Activated naive CD4-positive, alpha-beta T cell treated with anti-CD3 and anti-CD28 coated beads, Interleukin-2, amount 10 ng/mL, durations not matched to agents 7 days and 5 days (primary cell): Measurements from ENCODE around the gene KBTBD12.

Experiments
- CTCF ChIA-PET: fragments of 350-600 bp; sonication (Branson Sonifier 250); formaldehyde crosslinking; loops from one replicate; lab custom pipeline; 2021; ENCODE audit warnings: antibody characterized with exemption; lab: Charles Lee
- DNase-seq: peaks from one replicate; pipeline ENCODE4 v3.0.0-alpha.2; 2020
- H3K27ac Mint-ChIP-seq: one replicate; pipeline ENCODE4 v1.8.0; 2021; ENCODE audit warnings: mild to moderate bottlenecking, moderate library complexity, mixed read lengths
- H3K27me3 Mint-ChIP-seq: one replicate; pipeline ENCODE4 v1.8.0; 2021; ENCODE audit warnings: mild to moderate bottlenecking, mixed read lengths
- H3K36me3 Mint-ChIP-seq: one replicate; pipeline ENCODE4 v1.8.0; 2021; ENCODE audit warnings: mixed read lengths
- H3K4me1 Mint-ChIP-seq: one replicate; pipeline ENCODE4 v1.8.0; 2021; ENCODE audit warnings: mixed read lengths
- H3K4me3 Mint-ChIP-seq: one replicate; pipeline ENCODE4 v1.8.0; 2021; ENCODE audit warnings: mild to moderate bottlenecking, moderate library complexity, mixed read lengths
- H3K9me3 Mint-ChIP-seq: one replicate; pipeline ENCODE4 v1.8.0; 2021; ENCODE audit warnings: mixed read lengths

Gene KBTBD12

DNA sequence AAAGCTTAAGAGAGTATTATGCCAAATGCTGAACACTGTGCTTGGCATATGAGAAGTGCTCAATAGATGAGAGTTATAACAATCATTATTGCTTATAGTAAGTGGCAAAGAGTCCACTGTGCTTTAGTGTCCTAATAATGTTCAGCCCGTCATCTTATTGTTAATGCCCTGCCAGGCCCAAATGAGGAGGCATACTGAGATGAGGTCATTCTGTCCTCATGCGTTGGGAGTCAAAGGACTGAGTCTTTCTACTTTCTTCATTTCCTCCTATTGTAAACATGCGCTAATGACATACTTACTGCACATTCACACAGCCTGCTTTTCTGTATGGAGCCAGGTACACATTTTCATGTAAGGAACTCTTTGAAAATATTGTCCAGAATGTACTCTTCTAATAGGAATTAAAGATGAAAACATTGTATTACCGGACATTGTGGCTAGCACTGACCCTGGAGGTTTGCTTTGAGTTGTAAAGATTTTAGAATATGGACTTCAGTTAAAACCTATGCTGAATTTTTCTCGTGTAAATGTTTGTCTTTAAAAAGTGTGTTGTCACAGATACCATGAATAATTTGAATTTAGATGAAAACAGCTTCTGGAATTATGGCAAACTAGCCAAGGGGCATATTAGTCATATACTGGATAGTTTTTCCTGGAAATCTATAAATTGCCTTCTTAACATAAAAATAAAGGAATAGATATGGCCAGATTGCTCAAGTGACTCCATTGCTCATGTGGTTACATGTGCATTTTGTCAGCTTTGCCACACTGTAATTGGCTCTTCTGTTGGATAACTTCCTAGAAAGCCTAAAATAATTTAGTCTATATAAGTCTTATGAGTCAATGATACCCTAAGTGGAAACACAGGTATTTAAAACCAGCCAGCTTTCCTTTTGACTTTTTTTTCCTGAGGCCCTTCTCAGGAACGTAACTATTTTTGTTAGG is 38.3 kb downstream of the KBTBD12 start:
- no peaks in the 10 kb centered on the region for H3K36me3 Mint-ChIP-seq
- H3K4me1 Mint-ChIP-seq = no peaks in the 10 kb centered on the region
- H3K27me3 Mint-ChIP-seq = peaks cover 16% of the 10 kb centered on the region
- no peaks in the 10 kb centered on the region for H3K9me3 Mint-ChIP-seq
- no peak overlapping the region for H3K27ac Mint-ChIP-seq
- CTCF ChIA-PET = no interaction called here
- no peak for DNase-seq
- H3K4me3 Mint-ChIP-seq = no peak overlapping the region

DNA sequence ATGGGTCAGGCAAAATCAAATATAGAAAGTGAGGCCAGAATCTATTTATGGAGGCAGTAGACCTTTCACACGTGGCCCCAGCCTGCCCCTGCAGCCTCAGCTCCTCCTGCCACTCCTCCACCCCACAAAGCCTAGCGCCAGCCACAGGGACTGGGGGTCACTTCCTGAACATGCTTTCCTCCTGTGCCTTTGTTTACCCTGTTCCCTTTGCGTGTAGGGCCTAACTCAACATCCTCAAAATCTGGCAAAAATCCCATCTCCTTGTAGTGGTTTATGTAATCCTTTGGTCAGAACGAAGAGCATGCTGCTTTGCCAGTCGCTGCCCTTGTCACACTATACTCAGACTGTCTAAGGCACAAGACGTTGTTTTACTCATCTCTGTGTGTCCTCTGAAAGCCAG is 39.6 kb downstream of the KBTBD12 start:
- H3K27ac Mint-ChIP-seq = no peak overlapping the region
- no peak overlapping the region for H3K4me3 Mint-ChIP-seq
- peaks cover 13% of the 10 kb centered on the region for H3K27me3 Mint-ChIP-seq
- DNase-seq = no peak
- no peaks in the 10 kb centered on the region for H3K36me3 Mint-ChIP-seq
- no peaks in the 10 kb centered on the region for H3K9me3 Mint-ChIP-seq
- CTCF ChIA-PET = no interaction called here
- no peaks in the 10 kb centered on the region for H3K4me1 Mint-ChIP-seq

DNA sequence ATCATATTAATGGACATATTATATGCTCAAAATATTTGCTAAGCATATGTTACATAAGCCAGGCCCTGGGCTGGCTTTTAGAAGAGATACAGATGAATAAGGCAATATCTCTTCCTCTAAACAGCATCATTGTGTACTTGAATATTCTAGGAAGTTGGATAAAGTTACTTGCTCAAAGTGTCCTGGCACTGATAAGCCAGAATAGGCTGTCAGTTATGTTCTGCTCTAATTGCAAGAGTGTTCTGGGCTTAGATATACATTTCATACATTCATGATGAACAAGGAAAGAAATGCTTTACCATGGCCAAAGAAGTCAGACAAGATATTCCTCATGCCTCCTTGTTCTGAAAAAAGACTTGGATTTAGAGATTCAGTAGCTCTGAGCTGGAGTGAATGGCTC is 40.7 kb downstream of the KBTBD12 start:
- Mint-ChIP-seq H3K27me3 (peaks cover 12% of the 10 kb centered on the region), H3K4me1 (no peaks in the 10 kb centered on the region), H3K27ac (no peak overlapping the region), H3K36me3 (no peaks in the 10 kb centered on the region), H3K9me3 (no peaks in the 10 kb centered on the region), H3K4me3 (no peak overlapping the region)
- DNase-seq = no peak
- CTCF ChIA-PET = no interaction called here

DNA sequence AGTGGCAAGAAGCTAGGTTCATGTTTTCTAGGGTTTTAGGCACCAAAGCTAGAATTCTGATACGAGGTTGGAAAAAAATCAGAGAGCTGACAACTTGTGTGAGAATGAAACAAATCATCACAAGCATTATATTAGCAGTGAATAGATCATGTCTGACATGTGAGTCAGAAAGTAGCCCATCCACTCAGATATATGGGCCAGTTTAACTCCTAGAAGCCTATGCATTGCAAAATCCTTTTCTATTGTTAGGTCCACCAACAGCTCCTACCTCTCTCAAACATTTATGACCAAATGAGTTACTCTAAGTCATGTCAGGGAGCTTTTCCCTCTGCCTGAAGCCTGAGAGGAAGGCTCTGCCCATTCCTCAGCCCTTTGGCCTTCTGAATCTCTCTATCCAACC is 44.0 kb downstream of the KBTBD12 start:
- DNase-seq = no peak
- peaks cover 12% of the 10 kb centered on the region for H3K27me3 Mint-ChIP-seq
- H3K9me3 Mint-ChIP-seq = no peaks in the 10 kb centered on the region
- CTCF ChIA-PET = interaction anchor here (0.6 to 1.4 kb wide), 3 partner anchors 263 to 266 kb away, joined by 3 to 4 read pairs (median 4); no protein-coding TSS in a partner anchor
- no peak overlapping the region for H3K27ac Mint-ChIP-seq
- H3K4me3 Mint-ChIP-seq = no peak overlapping the region
- no peaks in the 10 kb centered on the region for H3K4me1 Mint-ChIP-seq
- H3K36me3 Mint-ChIP-seq = no peaks in the 10 kb centered on the region

DNA sequence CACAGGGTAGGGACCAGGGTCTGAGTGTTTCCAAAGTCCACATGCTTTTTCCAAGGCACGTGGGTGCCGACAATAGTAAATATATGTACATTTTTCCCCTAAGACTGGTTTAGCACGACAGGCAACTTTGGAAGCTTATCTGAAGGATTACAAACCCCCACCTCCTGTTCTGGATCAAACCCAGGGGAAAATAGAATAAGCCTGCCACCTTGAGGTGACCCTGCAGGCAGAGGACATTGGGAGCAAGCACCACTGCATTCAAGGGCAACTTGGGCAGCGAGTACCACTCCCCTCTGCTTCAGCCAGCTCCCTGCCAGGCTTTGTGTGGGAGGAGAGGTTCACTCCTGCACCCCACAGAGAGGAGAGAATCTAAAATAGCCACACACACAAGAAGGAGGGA is 44.8 kb downstream of the KBTBD12 start:
- Mint-ChIP-seq H3K27me3 (peaks cover 8% of the 10 kb centered on the region), H3K36me3 (no peaks in the 10 kb centered on the region), H3K4me1 (no peaks in the 10 kb centered on the region), H3K4me3 (no peak overlapping the region), H3K9me3 (no peaks in the 10 kb centered on the region), H3K27ac (no peak overlapping the region)
- no peak for DNase-seq
- CTCF ChIA-PET = interaction anchor here (0.7 to 1.3 kb wide), 2 partner anchors 10 to 264 kb away, joined by 3 to 4 read pairs; no protein-coding TSS in a partner anchor

DNA sequence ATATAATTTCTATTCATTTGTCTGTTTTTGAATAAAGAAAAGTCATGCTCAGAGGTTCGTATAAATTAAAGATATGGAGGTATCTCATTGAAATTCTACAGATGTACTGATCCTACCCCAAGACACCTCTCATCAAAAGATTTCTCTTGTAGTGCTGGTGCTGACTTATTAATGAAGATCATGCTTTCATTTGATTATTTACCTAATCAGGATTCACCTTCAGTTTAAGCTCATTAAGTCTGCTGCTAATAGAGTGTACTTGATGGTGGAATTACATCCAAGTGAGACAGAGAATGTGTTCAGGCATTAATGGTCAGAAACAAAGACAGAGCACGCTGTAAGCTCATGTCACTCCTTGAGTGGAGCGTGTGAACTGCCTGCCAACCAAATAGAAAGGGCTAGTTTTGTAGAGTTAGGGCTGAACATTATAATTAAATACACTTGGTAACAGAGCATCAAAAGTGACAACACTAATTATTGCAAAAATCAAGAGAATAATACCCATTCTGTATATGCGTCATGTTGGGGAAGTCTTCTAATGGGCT is 45.5 kb downstream of the KBTBD12 start:
- no peak for DNase-seq
- H3K9me3 Mint-ChIP-seq = no peaks in the 10 kb centered on the region
- CTCF ChIA-PET = interaction anchor here (0.7 kb wide), 1 partner anchor 11 kb away, joined by 3 read pairs; no protein-coding TSS in a partner anchor
- H3K36me3 Mint-ChIP-seq = no peaks in the 10 kb centered on the region
- H3K4me1 Mint-ChIP-seq = no peaks in the 10 kb centered on the region
- no peak overlapping the region for H3K27ac Mint-ChIP-seq
- H3K27me3 Mint-ChIP-seq = peaks cover 8% of the 10 kb centered on the region
- H3K4me3 Mint-ChIP-seq = no peak overlapping the region

DNA sequence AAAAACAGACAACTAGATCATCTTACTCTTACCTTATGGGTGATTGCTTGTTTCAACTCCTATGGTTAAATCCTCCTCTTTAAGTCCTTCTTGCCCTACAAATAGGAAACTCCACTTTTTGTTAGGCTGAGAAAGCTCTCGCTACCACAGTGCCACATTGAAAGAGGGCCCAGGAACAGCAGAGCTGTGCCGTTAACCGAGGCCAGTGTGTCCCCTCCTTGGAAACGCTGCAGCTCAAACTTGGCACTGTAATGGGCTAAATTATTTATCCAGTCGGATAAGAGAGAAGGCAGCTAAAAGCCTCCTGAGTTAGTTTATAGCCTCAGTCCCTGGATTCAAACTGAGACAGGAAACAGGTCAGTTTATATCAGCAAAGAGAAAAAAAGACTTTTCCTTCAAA is 46.1 kb downstream of the KBTBD12 start:
- no peaks in the 10 kb centered on the region for H3K36me3 Mint-ChIP-seq
- CTCF ChIA-PET = no interaction called here
- no peak overlapping the region for H3K4me3 Mint-ChIP-seq
- peaks cover 12% of the 10 kb centered on the region for H3K27me3 Mint-ChIP-seq
- H3K4me1 Mint-ChIP-seq = no peaks in the 10 kb centered on the region
- DNase-seq = no peak
- no peaks in the 10 kb centered on the region for H3K9me3 Mint-ChIP-seq
- no peak overlapping the region for H3K27ac Mint-ChIP-seq

DNA sequence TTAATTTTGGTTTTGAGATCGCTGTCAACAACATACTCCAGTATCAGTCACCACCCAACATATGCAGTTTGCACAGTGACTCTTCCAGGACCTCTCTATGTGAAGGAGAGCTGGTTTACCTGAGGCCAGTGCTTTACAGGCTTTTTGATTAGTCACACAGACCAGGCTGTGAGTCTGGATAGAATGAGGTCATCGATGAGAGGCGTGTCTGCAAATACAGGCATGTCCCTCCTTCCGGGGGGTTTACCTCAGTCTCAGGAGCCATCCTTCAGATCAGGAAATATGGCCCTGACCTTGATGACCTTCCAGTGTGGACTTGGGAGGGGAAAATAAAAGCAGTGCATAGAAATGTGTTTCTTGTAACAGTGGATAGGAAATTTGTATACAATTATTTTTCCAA is 46.9 kb downstream of the KBTBD12 start:
- CTCF ChIA-PET = no interaction called here
- H3K4me3 Mint-ChIP-seq = no peak overlapping the region

DNA sequence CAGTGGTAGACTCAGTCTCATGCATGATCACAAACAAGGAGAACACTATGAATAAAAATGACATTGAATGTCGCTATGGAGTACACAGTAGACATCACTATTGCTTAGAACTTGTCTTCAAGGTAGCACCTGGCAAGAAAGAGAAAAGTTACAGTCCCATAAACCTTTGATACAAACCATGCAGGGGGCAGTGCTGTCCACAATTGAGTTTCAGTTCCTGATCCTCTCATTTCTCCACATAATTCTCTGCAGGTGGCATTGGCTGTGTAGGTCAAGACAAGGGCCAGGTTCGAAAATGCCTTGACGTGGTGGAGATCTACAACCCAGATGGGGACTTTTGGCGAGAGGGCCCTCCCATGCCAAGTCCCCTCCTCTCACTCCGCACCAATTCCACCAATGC is 47.9 kb downstream of the KBTBD12 start:
- Mint-ChIP-seq H3K9me3 (no peaks in the 10 kb centered on the region), H3K27me3 (peaks cover 15% of the 10 kb centered on the region), H3K4me3 (no peak overlapping the region), H3K4me1 (no peaks in the 10 kb centered on the region), H3K27ac (no peak overlapping the region), H3K36me3 (no peaks in the 10 kb centered on the region)
- CTCF ChIA-PET = no interaction called here
- no peak for DNase-seq

More for the DNA sequence above, 46.9 kb downstream of the KBTBD12 start:
- Mint-ChIP-seq H3K4me1 (no peaks in the 10 kb centered on the region), H3K36me3 (no peaks in the 10 kb centered on the region), H3K27me3 (peaks cover 16% of the 10 kb centered on the region), H3K27ac (no peak overlapping the region), H3K9me3 (no peaks in the 10 kb centered on the region)
- DNase-seq = no peak

DNA sequence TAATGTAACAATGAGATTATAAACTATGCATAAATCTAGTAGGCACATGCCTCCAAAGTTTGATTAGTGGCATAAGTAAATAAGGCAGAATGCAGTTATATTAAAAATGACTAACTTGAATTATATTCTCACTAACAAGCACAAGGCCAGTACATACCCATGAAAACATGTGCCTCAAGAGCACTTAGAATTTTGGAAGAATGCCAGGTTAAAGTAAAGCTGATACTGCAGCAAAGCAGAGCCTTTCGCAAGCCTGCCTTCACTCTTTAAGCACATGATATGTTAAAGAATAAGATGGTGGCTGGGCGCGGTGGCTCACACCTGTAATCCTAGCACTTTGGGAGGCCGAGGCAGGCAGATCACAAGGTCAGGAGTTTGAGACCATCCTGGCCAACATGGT is 49.0 kb downstream of the KBTBD12 start:
- Mint-ChIP-seq H3K9me3 (no peaks in the 10 kb centered on the region), H3K27ac (no peak overlapping the region), H3K4me3 (no peak overlapping the region), H3K27me3 (peaks cover 11% of the 10 kb centered on the region), H3K4me1 (no peaks in the 10 kb centered on the region), H3K36me3 (no peaks in the 10 kb centered on the region)
- CTCF ChIA-PET = no interaction called here
- no peak for DNase-seq

DNA sequence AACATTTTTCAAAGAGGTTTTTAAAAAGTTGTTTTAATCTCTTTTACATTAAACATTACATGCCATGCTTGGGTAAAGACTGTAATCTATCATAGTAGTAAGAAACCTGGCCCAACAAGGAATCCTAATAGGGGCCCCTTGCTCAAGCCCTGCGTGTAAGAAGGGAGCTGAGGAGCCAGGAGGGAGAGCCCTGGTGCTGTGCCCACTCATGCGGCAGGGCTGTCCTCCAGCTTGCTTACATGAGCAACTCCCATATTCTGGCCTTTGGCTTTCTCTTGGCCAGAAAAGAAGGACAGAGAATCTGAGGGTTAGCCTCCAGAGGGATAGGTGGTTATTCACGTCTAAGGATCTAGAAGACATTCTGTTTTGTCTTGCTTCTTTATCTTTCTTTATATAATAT is 49.8 kb downstream of the KBTBD12 start:
- H3K9me3 Mint-ChIP-seq = no peaks in the 10 kb centered on the region
- no peaks in the 10 kb centered on the region for H3K36me3 Mint-ChIP-seq
- H3K4me1 Mint-ChIP-seq = no peaks in the 10 kb centered on the region
- no peak overlapping the region for H3K4me3 Mint-ChIP-seq
- CTCF ChIA-PET = no interaction called here
- H3K27me3 Mint-ChIP-seq = peaks cover 11% of the 10 kb centered on the region
- no peak overlapping the region for H3K27ac Mint-ChIP-seq
- DNase-seq = no peak

DNA sequence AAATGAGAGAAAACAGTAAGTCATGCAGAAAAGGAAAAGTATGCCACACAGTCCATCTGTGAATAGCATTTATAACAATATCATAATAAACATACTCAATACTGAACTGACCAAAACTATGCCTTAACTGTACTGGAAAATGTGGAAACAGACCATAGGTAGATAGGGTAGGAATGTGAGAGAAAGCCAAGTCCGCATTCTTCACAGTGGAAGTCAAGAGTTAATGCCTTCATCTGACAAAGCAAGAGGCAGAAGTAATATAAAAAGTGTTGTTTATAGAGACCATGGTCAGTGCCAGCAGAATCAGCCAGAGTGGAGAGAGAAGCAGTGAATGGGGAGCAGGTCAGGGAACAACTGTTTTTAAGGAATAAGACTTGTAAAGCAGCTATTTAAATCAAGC is 52.3 kb downstream of the KBTBD12 start:
- CTCF ChIA-PET = no interaction called here
- no peaks in the 10 kb centered on the region for H3K36me3 Mint-ChIP-seq
- H3K4me1 Mint-ChIP-seq = no peaks in the 10 kb centered on the region
- H3K27ac Mint-ChIP-seq = no peak overlapping the region
- no peaks in the 10 kb centered on the region for H3K9me3 Mint-ChIP-seq
- no peak for DNase-seq
- peaks cover 29% of the 10 kb centered on the region for H3K27me3 Mint-ChIP-seq
- H3K4me3 Mint-ChIP-seq = no peak overlapping the region

DNA sequence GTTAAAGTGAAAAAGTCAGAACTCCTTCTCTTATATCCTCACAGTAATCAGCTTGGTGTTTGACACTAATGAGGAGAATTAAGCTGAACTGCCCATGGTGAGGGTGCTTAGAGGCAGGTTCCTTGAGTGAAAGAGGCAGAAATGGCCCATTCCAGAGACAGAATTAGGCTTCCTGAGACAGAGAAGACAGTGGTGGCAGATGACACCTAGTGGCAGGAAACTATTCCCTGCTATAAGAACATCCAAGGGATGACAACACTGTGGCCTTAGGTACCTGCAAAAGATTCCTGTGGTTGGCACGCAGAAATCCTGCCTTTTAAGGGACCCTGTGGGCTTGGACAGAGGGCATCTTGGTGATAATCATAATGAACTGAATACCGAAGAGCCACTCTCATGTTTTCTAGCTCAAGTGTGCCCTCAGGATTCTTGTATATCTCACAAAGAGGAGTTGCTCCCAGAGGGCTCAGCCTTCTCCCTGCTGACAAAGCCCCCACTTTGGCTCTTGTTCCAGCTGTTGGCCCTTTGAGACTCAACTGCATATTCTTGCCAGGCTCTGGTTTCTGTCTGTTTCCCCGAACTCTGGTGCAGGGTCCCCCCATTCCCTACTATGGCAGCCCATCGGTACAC is 56.0 kb downstream of the KBTBD12 start:
- DNase-seq = peak; percentile 32
- CTCF ChIA-PET = interaction anchor here (0.7 to 2.6 kb wide), 7 partner anchors 9 to 396 kb away, joined by 3 to 11 read pairs (median 3); no protein-coding TSS in a partner anchor
- H3K4me1 Mint-ChIP-seq = no peaks in the 10 kb centered on the region
- no peak overlapping the region for H3K27ac Mint-ChIP-seq
- no peak overlapping the region for H3K4me3 Mint-ChIP-seq
- H3K27me3 Mint-ChIP-seq = peaks cover 42% of the 10 kb centered on the region
- H3K36me3 Mint-ChIP-seq = no peaks in the 10 kb centered on the region
- no peaks in the 10 kb centered on the region for H3K9me3 Mint-ChIP-seq

DNA sequence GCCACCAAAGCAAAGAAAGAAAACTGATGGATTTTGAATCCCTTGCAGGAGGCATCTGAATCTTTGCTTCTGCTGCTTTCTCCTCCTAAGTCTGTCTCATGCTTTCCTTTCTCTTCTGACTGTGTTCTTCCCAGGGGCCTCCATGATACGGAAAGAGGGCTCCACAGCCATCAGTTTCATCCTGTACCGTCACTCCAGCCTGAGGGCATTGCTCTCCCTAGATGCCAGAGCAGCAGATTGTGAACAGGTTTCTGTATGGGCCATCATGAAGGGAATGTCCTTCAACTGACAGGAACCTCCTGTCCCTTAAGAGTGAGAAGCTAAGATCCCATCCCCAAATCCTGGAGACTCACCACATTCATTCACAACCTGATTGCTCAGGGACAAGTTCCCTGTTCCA is 59.2 kb downstream of the KBTBD12 start:
- Mint-ChIP-seq H3K27me3 (peaks cover 43% of the 10 kb centered on the region), H3K27ac (no peak overlapping the region), H3K4me1 (no peaks in the 10 kb centered on the region), H3K9me3 (no peaks in the 10 kb centered on the region), H3K4me3 (no peak overlapping the region), H3K36me3 (no peaks in the 10 kb centered on the region)
- CTCF ChIA-PET = interaction anchor here (0.6 to 1.1 kb wide), 2 partner anchors 17 to 183 kb away, joined by 3 read pairs; no protein-coding TSS in a partner anchor
- no peak for DNase-seq
